H9 (cell line): ENCODE measurements around the gene PDLIM3. TPM values are rescaled to one million over a fixed set of nuclear protein-coding genes. Genes with fewer than 3 reads are reported as not detected.
A peak's percentile ranks its signal among the peaks of the same experiment; 100 is the strongest.

ENCODE experiments used
- DNase-seq: peaks from one replicate; pipeline ENCODE4 v3.0.0-alpha.2; 2017
- H2AFZ ChIP-seq: one replicate; pipeline ENCODE4 v1.6.1; 2013; ENCODE audit warnings: mild to moderate bottlenecking, low read length, control low read depth, moderate library complexity
- H2AK5ac ChIP-seq: 2 replicates; pipeline ENCODE4 v1.6.1; 2013; ENCODE audit warnings: low read length, control low read depth, mixed read lengths; ENCODE audit not compliant: insufficient read length
- H2BK120ac ChIP-seq: one replicate; pipeline ENCODE4 v1.6.1; 2013; ENCODE audit warnings: low read depth, mild to moderate bottlenecking, low read length, control low read depth, inconsistent platforms; ENCODE audit not compliant: poor library complexity, severe bottlenecking
- H2BK12ac ChIP-seq: 2 replicates; pipeline ENCODE4 v1.6.1; 2013; ENCODE audit warnings: low read length, control low read depth, mixed read lengths, low read depth; ENCODE audit not compliant: insufficient read length
- H2BK15ac ChIP-seq: 2 replicates; pipeline ENCODE4 v1.6.1; 2013; ENCODE audit warnings: low read depth, low read length, control low read depth
- H2BK20ac ChIP-seq: one replicate; pipeline ENCODE4 v1.6.1; 2013; ENCODE audit warnings: low read depth, mild to moderate bottlenecking, low read length, control low read depth, inconsistent platforms; ENCODE audit not compliant: poor library complexity, severe bottlenecking
- H2BK5ac ChIP-seq: 2 replicates; pipeline ENCODE4 v1.6.1; 2013; ENCODE audit warnings: low read length, control low read depth, mixed read lengths; ENCODE audit not compliant: insufficient read length
- H3K14ac ChIP-seq: 2 replicates; pipeline ENCODE4 v1.6.1; 2013; ENCODE audit warnings: low read length, control low read depth; ENCODE audit not compliant: insufficient read depth
- H3K18ac ChIP-seq: 2 replicates; pipeline ENCODE4 v1.6.1; 2013; ENCODE audit warnings: low read depth, mild to moderate bottlenecking, mixed read lengths, low read length, control low read depth; ENCODE audit not compliant: insufficient read length
- H3K23ac ChIP-seq: 2 replicates; pipeline ENCODE4 v1.6.1; 2013; ENCODE audit warnings: low read length, control low read depth, mixed read lengths, low read depth; ENCODE audit not compliant: insufficient read length
- H3K23me2 ChIP-seq: 2 replicates; pipeline ENCODE4 v1.6.1; 2013; ENCODE audit warnings: low read depth, mild to moderate bottlenecking, mixed read lengths, low read length, control low read depth; ENCODE audit not compliant: insufficient read length, poor library complexity, severe bottlenecking
- H3K27ac ChIP-seq: 2 replicates; pipeline ENCODE4 v1.5.1; 2013; ENCODE audit warnings: low read length, control low read depth, mixed read lengths, low read depth; ENCODE audit not compliant: insufficient read length
- H3K27me3 ChIP-seq: 2 replicates; pipeline ENCODE4 v1.6.1; 2013; ENCODE audit warnings: low read length, control low read depth, inconsistent platforms; ENCODE audit not compliant: insufficient read depth
- H3K4ac ChIP-seq: 2 replicates; pipeline ENCODE4 v1.6.1; 2013; ENCODE audit warnings: low read depth, mild to moderate bottlenecking, control low read depth, inconsistent platforms, low read length, moderate library complexity
- H3K4me1 ChIP-seq: 2 replicates; pipeline ENCODE4 v1.6.1; 2013; ENCODE audit warnings: low read length, control low read depth, inconsistent platforms; ENCODE audit not compliant: insufficient read depth
- H3K4me2 ChIP-seq: 2 replicates; pipeline ENCODE4 v1.6.1; 2013; ENCODE audit warnings: low read length, control low read depth, mixed read lengths; ENCODE audit not compliant: insufficient read length, insufficient read depth
- H3K56ac ChIP-seq: 2 replicates; pipeline ENCODE4 v1.6.1; 2013; ENCODE audit warnings: low read depth, mild to moderate bottlenecking, mixed read lengths, low read length, control low read depth; ENCODE audit not compliant: insufficient read length
- H3K79me1 ChIP-seq: 2 replicates; pipeline ENCODE4 v1.6.1; 2013; ENCODE audit warnings: low read depth, mild to moderate bottlenecking, moderate library complexity, low read length, control low read depth, inconsistent platforms; ENCODE audit not compliant: insufficient read depth, poor library complexity, severe bottlenecking
- H3K79me2 ChIP-seq: 2 replicates; pipeline ENCODE4 v1.6.1; 2013; ENCODE audit warnings: low read length, control low read depth, inconsistent platforms; ENCODE audit not compliant: insufficient read depth
- H3K9ac ChIP-seq: 2 replicates; pipeline ENCODE4 v1.6.1; 2013; ENCODE audit warnings: low read length, control low read depth, mixed read lengths; ENCODE audit not compliant: insufficient read length; ENCODE audit errors: extremely low read depth
- H3K9me3 ChIP-seq: one replicate; pipeline ENCODE4 v1.6.1; 2013; ENCODE audit warnings: low read depth, low read length, inconsistent platforms; ENCODE audit not compliant: control insufficient read depth
- H3T11ph ChIP-seq: one replicate; pipeline ENCODE4 v1.6.1; 2013; ENCODE audit warnings: mild to moderate bottlenecking, low read length, control low read depth, inconsistent platforms
- H4K20me1 ChIP-seq: one replicate; pipeline ENCODE4 v1.6.1; 2013; ENCODE audit not compliant: control insufficient read depth, insufficient read length, insufficient read depth
- H4K5ac ChIP-seq: 2 replicates; pipeline ENCODE4 v1.6.1; 2013; ENCODE audit warnings: low read depth, mild to moderate bottlenecking, mixed read lengths, low read length, control low read depth; ENCODE audit not compliant: insufficient read length
- H4K8ac ChIP-seq: replicated peaks from 2 replicates; pipeline ENCODE4 v1.6.1; 2013; ENCODE audit warnings: low read length, control low read depth, mixed read lengths, low read depth; ENCODE audit not compliant: insufficient read length
- H4K91ac ChIP-seq: 2 replicates; pipeline ENCODE4 v1.6.1; 2013; ENCODE audit warnings: low read depth, mild to moderate bottlenecking, moderate library complexity, mixed read lengths, low read length, control low read depth; ENCODE audit not compliant: insufficient read length
- H3K27ac Mint-ChIP-seq, 3 experiments: 2 replicates in 2 of 3; 3 replicates in 1 of 3; pipeline ENCODE4 v1.8.0; 2020 to 2021; ENCODE audit warnings: mixed read lengths in 3 of 3, mild to moderate bottlenecking in 1 of 3, moderate library complexity in 1 of 3
- H3K27me3 Mint-ChIP-seq: 2 replicates; pipeline ENCODE4 v1.8.0; 2021; ENCODE audit warnings: low read depth, mild to moderate bottlenecking, moderate library complexity, mixed read lengths
- H3K36me3 Mint-ChIP-seq, 3 experiments: 2 replicates in 2 of 3; 3 replicates in 1 of 3; pipeline ENCODE4 v1.8.0; 2020 to 2021; ENCODE audit warnings: low read depth in 3 of 3, mixed read lengths in 3 of 3; ENCODE audit not compliant: insufficient read depth in 1 of 3
- H3K4me1 Mint-ChIP-seq, 2 experiments: 2 replicates each; pipeline ENCODE4 v1.8.0; 2020; ENCODE audit warnings: mixed read lengths in 2 of 2
- H3K4me3 Mint-ChIP-seq, 2 experiments: 2 replicates in 1 of 2; 3 replicates in 1 of 2; pipeline ENCODE4 v1.8.0; 2020 to 2021; ENCODE audit warnings: mild to moderate bottlenecking in 2 of 2, mixed read lengths in 2 of 2, moderate library complexity in 1 of 2
- H3K9me3 Mint-ChIP-seq, 2 experiments: 2 replicates in 1 of 2; 3 replicates in 1 of 2; pipeline ENCODE4 v1.8.0; 2020; ENCODE audit warnings: mild to moderate bottlenecking in 2 of 2, mixed read lengths in 2 of 2, moderate library complexity in 1 of 2
- WGBS: extraction: QIAGEN DNeasy Blood & Tissue Kit; methylation state at CpG from one replicate; pipeline ENCODE4 v1.1.7; 2013; ENCODE audit warnings: missing lambda C conversion rate, low lambda C conversion rate, mixed read lengths; ENCODE audit not compliant: insufficient read length; ENCODE audit errors: extremely low coverage; 5-methylcytosine and 5-hydroxymethylcytosine counted together
- total RNA-seq: library from RNA; stranded (reverse); gene quantifications from 2 replicates; pipeline ENCODE4 v1.2.1, GENCODE V29; 2021
- TF ChIP-seq, protein P1 (sequence below): fragments of 200-600 bp; sonication (generic); conservative IDR thresholded peaks from 3 replicates; pipeline ENCODE4 v1.8.0; 2021; ENCODE audit warnings: antibody characterized with exemption, mild to moderate bottlenecking

The PDLIM3 gene
- total RNA-seq, 1 experiment from 2014 or later: 12.0 TPM

DNA sequence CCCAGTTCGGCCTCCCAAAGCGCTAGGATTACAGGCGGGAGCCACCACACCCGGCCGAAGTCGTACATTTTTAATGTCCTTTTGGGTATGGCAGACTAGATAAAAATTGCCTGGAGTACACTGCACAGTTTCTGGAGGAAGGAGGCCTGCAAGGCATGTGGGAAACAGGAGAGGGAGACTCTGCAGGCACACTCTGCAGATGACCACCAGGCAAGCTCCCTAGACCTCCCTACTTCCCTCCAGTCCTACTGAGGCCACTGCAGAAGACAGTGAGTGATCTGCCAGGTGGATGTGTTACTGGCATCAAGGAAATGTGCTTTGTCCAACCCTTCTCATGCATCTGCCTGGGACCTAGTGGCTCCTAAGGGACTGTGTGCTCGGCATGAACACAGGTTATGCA is 11.4 kb downstream of the PDLIM3 start:
- Histone ChIP-seq H2BK120ac (no peak overlapping the region), H3K23ac (no peak overlapping the region), H3K4me2 (no peak overlapping the region), H4K91ac (no peak overlapping the region), H2BK15ac (no peak overlapping the region), H4K20me1 (no peaks in the 10 kb centered on the region), H4K8ac (no peak overlapping the region), H2AFZ (no peak overlapping the region), H2BK20ac (no peak overlapping the region), H2AK5ac (no peak overlapping the region), H3K27me3 (no peaks in the 10 kb centered on the region), H3K18ac (no peak overlapping the region), H3K14ac (no peak overlapping the region), H3K79me2 (no peaks in the 10 kb centered on the region), H3K9me3 (no peaks in the 10 kb centered on the region), H3K4me1 (no peaks in the 10 kb centered on the region), H3T11ph (no peak overlapping the region), H4K5ac (no peak overlapping the region), H2BK5ac (no peak overlapping the region), H3K23me2 (no peaks in the 10 kb centered on the region), H3K9ac (no peak overlapping the region), H3K4ac (no peak overlapping the region), H2BK12ac (no peak overlapping the region), H3K27ac (no peak overlapping the region), H3K79me1 (no peaks in the 10 kb centered on the region), H3K56ac (no peak overlapping the region)
- peaks cover 0 to 6% of the 10 kb centered on the region in 2 experiments; a peak in 3 of 5 replicates for H3K9me3 Mint-ChIP-seq
- no peaks in the 10 kb centered on the region; the same call in none of the 2 replicates for H3K27me3 Mint-ChIP-seq
- WGBS: no CpG with 5 or more reads among the region's 7 CpGs
- H3K4me1 Mint-ChIP-seq: 0 out of 4 replicates have a peak, but pooled peaks cover 0 to 2% of the 10 kb centered on the region in 2 experiments
- H3K27ac Mint-ChIP-seq: no peak overlapping the region
- H3K36me3 Mint-ChIP-seq: peaks cover 0 to 18% (median 0%) of the 10 kb centered on the region in 3 experiments; a peak in 3 of 7 replicates
- DNase-seq: no peak
- TF ChIP-seq, protein P1, sequence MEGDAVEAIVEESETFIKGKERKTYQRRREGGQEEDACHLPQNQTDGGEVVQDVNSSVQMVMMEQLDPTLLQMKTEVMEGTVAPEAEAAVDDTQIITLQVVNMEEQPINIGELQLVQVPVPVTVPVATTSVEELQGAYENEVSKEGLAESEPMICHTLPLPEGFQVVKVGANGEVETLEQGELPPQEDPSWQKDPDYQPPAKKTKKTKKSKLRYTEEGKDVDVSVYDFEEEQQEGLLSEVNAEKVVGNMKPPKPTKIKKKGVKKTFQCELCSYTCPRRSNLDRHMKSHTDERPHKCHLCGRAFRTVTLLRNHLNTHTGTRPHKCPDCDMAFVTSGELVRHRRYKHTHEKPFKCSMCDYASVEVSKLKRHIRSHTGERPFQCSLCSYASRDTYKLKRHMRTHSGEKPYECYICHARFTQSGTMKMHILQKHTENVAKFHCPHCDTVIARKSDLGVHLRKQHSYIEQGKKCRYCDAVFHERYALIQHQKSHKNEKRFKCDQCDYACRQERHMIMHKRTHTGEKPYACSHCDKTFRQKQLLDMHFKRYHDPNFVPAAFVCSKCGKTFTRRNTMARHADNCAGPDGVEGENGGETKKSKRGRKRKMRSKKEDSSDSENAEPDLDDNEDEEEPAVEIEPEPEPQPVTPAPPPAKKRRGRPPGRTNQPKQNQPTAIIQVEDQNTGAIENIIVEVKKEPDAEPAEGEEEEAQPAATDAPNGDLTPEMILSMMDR: 0 out of 3 replicates have a peak, but pooled peaks have one; percentile 13
- H3K4me3 Mint-ChIP-seq: no peak overlapping the region
